ENCODE data around the gene RYR1.
A peak's percentile ranks its signal among the peaks of the same experiment; 100 is the strongest.

RYR1 gene

GRCh38 chr19:38506723-38507550 is 73.4 kb downstream of the RYR1 start:
- ChIA-PET POLR2A (no interaction called here), CTCF (interaction anchor here (0.6 to 1.1 kb wide), 3 partner anchors 9 to 104 kb away, joined by 3 to 6 read pairs (median 6); partner anchors contain the start of gene FAM98C)
- no peaks in the 10 kb centered on the region for H3K4me1 ChIP-seq (ENCODE audit: control insufficient read depth, insufficient read depth, low read length)
- H3K27ac ChIP-seq (ENCODE audit: extremely low read depth, low read depth, low read length), result no peak overlapping the region
- H3K36me3 ChIP-seq (ENCODE audit: control insufficient read depth in 2 of 2, insufficient read depth in 1 of 2, low read length in 2 of 2), result no peaks in the 10 kb centered on the region
- no peaks in the 10 kb centered on the region for H3K9me3 ChIP-seq (ENCODE audit: control insufficient read depth, insufficient read depth, low read depth, low read length)
- H3K4me3 ChIP-seq (ENCODE audit: low read depth, low read length), result no peak overlapping the region
- TF ChIP-seq GLI4 (tag by site-specific recombination; IDR thresholded peaks at IDR 0.05) (no peak), ZBTB8A (tag by site-specific recombination; IDR thresholded peaks at IDR 0.05) (peak; percentile 95), KLF17 (tag by site-specific recombination; IDR thresholded peaks at IDR 0.05) (peak; percentile 49; the same call in 1 of the 2 replicates), KLF8 (tag by site-specific recombination; IDR thresholded peaks at IDR 0.05) (peak; percentile 99), KLF9 (tag by site-specific recombination; IDR thresholded peaks at IDR 0.05; ENCODE audit: low read depth) (peak; percentile 87), YY2 (tag by site-specific recombination; IDR thresholded peaks at IDR 0.05) (no peak), ZNF660 (tag by site-specific recombination; IDR thresholded peaks at IDR 0.05) (no peak), ZNF121 (tag by site-specific recombination; IDR thresholded peaks at IDR 0.05) (no peak), KLF1 (tag by site-specific recombination; IDR thresholded peaks at IDR 0.05) (peak; percentile 91), ZNF2 (tag by site-specific recombination; IDR thresholded peaks at IDR 0.05) (peak; percentile 63; the same call in 1 of the 2 replicates), ZNF610 (tag by site-specific recombination; IDR thresholded peaks at IDR 0.05; ENCODE audit: borderline replicate concordance) (no peak), ZBTB1 (tag by site-specific recombination; IDR thresholded peaks at IDR 0.05) (no peak), ZNF366 (tag by site-specific recombination; conservative IDR thresholded peaks at IDR 0.05) (peak; percentile 74), OSR2 (tag by site-specific recombination; IDR thresholded peaks at IDR 0.05) (peak; percentile 47), ZBTB26 (tag by site-specific recombination; optimal IDR thresholded peaks at IDR 0.05) (peak; percentile 29), ZNF692 (tag by site-specific recombination; IDR thresholded peaks at IDR 0.05) (peak; percentile 45; the same call in 1 of the 2 replicates), ZNF623 (tag by site-specific recombination; IDR thresholded peaks at IDR 0.05) (no peak), ZNF341 (tag by site-specific recombination; IDR thresholded peaks at IDR 0.05; ENCODE audit: low read depth) (peak; percentile 68), ZNF292 (tag by site-specific recombination; IDR thresholded peaks at IDR 0.05; ENCODE audit: borderline replicate concordance, low read depth) (no peak), ZFP69B (tag by site-specific recombination; IDR thresholded peaks at IDR 0.05) (peak; percentile 72), SALL2 (tag by site-specific recombination; IDR thresholded peaks at IDR 0.05; ENCODE audit: borderline replicate concordance) (no peak), ZNF600 (tag by site-specific recombination; IDR thresholded peaks at IDR 0.05) (peak; percentile 90), ZNF138 (tag by site-specific recombination; IDR thresholded peaks at IDR 0.05; ENCODE audit: borderline replicate concordance) (no peak), ZNF830 (tag by site-specific recombination; IDR thresholded peaks at IDR 0.05; ENCODE audit: low read depth) (no peak), ZNF133 (tag by site-specific recombination; IDR thresholded peaks at IDR 0.05) (no peak), ZNF391 (tag by site-specific recombination; IDR thresholded peaks at IDR 0.05; ENCODE audit: borderline replicate concordance, low read depth) (no peak), YY1 (tag by site-specific recombination; IDR thresholded peaks at IDR 0.05) (peak; percentile 55; the same call in 1 of the 2 replicates), ZNF324 (tag by site-specific recombination; IDR thresholded peaks at IDR 0.05) (0 out of 2 replicates have a peak, but pooled peaks have one; percentile 30), MYNN (tag by site-specific recombination; IDR thresholded peaks at IDR 0.05; ENCODE audit: borderline replicate concordance) (no peak), SP2 (tag by site-specific recombination; IDR thresholded peaks at IDR 0.05) (peak; percentile 98), ZSCAN23 (tag by site-specific recombination; IDR thresholded peaks at IDR 0.05) (no peak), ZXDB (tag by site-specific recombination; IDR thresholded peaks at IDR 0.05) (peak; percentile 65), PRDM6 (tag by site-specific recombination; IDR thresholded peaks at IDR 0.05) (no peak), ZIC2 (tag by site-specific recombination; IDR thresholded peaks at IDR 0.05) (peak; percentile 79)

Data from HEK293 (cell line).